Endothelial cell of umbilical vein (primary cell): ENCODE data around the gene C17orf100. TPM values are rescaled to one million over a fixed set of nuclear protein-coding genes. Genes with fewer than 3 reads are reported as not detected.

Experiments used
- BruUV-seq: library from RNA; stranded (reverse); fragments of 400-500 nt; replicated peaks from 2 replicates; lab custom pipeline; 2021; lab: Mats Ljungman, UMichigan
- CTCF ChIA-PET: fragments of 300-600, 350-600 bp; sonication (Branson Sonifier 250); formaldehyde crosslinking; loops from one replicate; lab custom pipeline; 2021; ENCODE audit warnings: antibody characterized with exemption, inconsistent platforms; lab: Charles Lee
- POLR2A ChIA-PET: fragments of 300-600, 350-600 bp; sonication (Branson Sonifier 250); formaldehyde crosslinking; loops from one replicate; lab custom pipeline; 2021; ENCODE audit warnings: antibody characterized with exemption, inconsistent platforms; lab: Charles Lee
- DNase-seq: peaks from one replicate; pipeline ENCODE4 v3.0.0-alpha.2; 2011; ENCODE audit warnings: low read depth, low spot score
- FAIRE-seq: peaks from 2 replicates; lab custom pipeline; 2011; peaks lifted over from hg19 to GRCh38; lab: Jason Lieb, UNC
- H2AFZ ChIP-seq: 2 replicates; pipeline ENCODE4 v1.6.0; 2012; ENCODE audit warnings: low read depth, low read length, control low read depth, inconsistent platforms
- H3K27ac ChIP-seq: 2 replicates; pipeline ENCODE4 v1.5.1; 2011; ENCODE audit warnings: low read depth, mild to moderate bottlenecking, control low read depth, low read length, moderate library complexity; ENCODE audit not compliant: insufficient read depth
- H3K27me3 ChIP-seq, 2 experiments: 2 replicates each; pipeline versions ENCODE4 v1.6.0 to v1.6.1; 2011; ENCODE audit warnings: low read length in 2 of 2, mixed read lengths in 1 of 2; ENCODE audit not compliant: control insufficient read depth in 2 of 2, insufficient read depth in 2 of 2
- H3K36me3 ChIP-seq, 2 experiments: 2 replicates in 1 of 2; 3 replicates in 1 of 2; pipeline ENCODE4 v1.5.1; 2011; ENCODE audit warnings: low read length in 2 of 2, mild to moderate bottlenecking in 1 of 2, moderate library complexity in 1 of 2; ENCODE audit not compliant: control insufficient read depth in 2 of 2, insufficient read depth in 2 of 2; ENCODE audit errors: extremely low read depth in 1 of 2
- H3K4me1 ChIP-seq: 3 replicates; pipeline ENCODE4 v1.5.1; 2011; ENCODE audit warnings: mild to moderate bottlenecking, low read length; ENCODE audit not compliant: control insufficient read depth, insufficient read depth; ENCODE audit errors: extremely low read depth
- H3K4me2 ChIP-seq: 2 replicates; pipeline ENCODE4 v1.6.1; 2011; ENCODE audit warnings: low read length, control low read depth, mixed read lengths; ENCODE audit not compliant: insufficient read depth
- H3K4me3 ChIP-seq, 3 experiments: fragments of 200-600 bp in 1 of 3; sonication (generic), shearing (Covaris generic) in 1 of 3; replicated peaks in 1 of 3; 2 replicates each; pipeline ENCODE4 v1.5.1; 2011 to 2016; ENCODE audit warnings: control low read depth in 3 of 3, low read length in 3 of 3, mild to moderate bottlenecking in 2 of 3, inconsistent platforms in 1 of 3, low read depth in 1 of 3, moderate library complexity in 1 of 3; ENCODE audit not compliant: insufficient read depth in 1 of 3
- H3K79me2 ChIP-seq: 2 replicates; pipeline ENCODE4 v1.6.0; 2012; ENCODE audit warnings: low read length, inconsistent platforms; ENCODE audit not compliant: control insufficient read depth, insufficient read depth
- H3K9ac ChIP-seq: replicated peaks from 2 replicates; pipeline ENCODE3; 2011; ENCODE audit warnings: low read length, control low read depth; ENCODE audit not compliant: insufficient read depth; ENCODE audit errors: extremely low read depth
- H3K9me1 ChIP-seq: replicated peaks from 3 replicates; pipeline ENCODE4 v1.6.0; 2011; ENCODE audit warnings: mild to moderate bottlenecking, low read length; ENCODE audit not compliant: control insufficient read depth, insufficient read depth; ENCODE audit errors: extremely low read depth
- H3K9me3 ChIP-seq: replicated peaks from 2 replicates; pipeline ENCODE4 v1.5.1; 2012; ENCODE audit warnings: low read length, inconsistent platforms; ENCODE audit not compliant: control insufficient read depth, insufficient read depth
- H4K20me1 ChIP-seq: replicated peaks from 2 replicates; pipeline ENCODE3; 2011; ENCODE audit warnings: mild to moderate bottlenecking, low read length; ENCODE audit not compliant: control insufficient read depth, insufficient read depth; ENCODE audit errors: extremely low read depth
- CTCF ChIP-seq, 2 donors: IDR thresholded peaks; 1 replicate in 1 of 2; 2 replicates in 1 of 2; pipeline ENCODE4 v1.5.1; 2011; ENCODE audit warnings: low read length in 2 of 2, mild to moderate bottlenecking in 2 of 2, moderate library complexity in 2 of 2, control low read depth in 1 of 2, inconsistent platforms in 1 of 2, low read depth in 1 of 2; ENCODE audit not compliant: insufficient read depth in 1 of 2; ENCODE audit errors: extremely low read depth in 1 of 2
- EZH2 ChIP-seq: IDR thresholded peaks from 2 replicates; pipeline ENCODE4 v1.6.1; 2012; ENCODE audit warnings: borderline replicate concordance, low read depth, mild to moderate bottlenecking, moderate library complexity, low read length, inconsistent platforms; ENCODE audit not compliant: severe bottlenecking
- FOS ChIP-seq: IDR thresholded peaks from 2 replicates; pipeline ENCODE4 v1.6.1; 2011; ENCODE audit warnings: mild to moderate bottlenecking, low read length, moderate library complexity, borderline replicate concordance; ENCODE audit not compliant: insufficient read depth
- GATA2 ChIP-seq: IDR thresholded peaks from 2 replicates; pipeline ENCODE4 v1.7.0; 2011; ENCODE audit warnings: low read depth, mild to moderate bottlenecking, moderate library complexity, mixed read lengths, low read length; ENCODE audit not compliant: insufficient read length, insufficient read depth
- JUN ChIP-seq: IDR thresholded peaks from 2 replicates; pipeline ENCODE4 v1.6.1; 2011; ENCODE audit warnings: borderline replicate concordance, low read depth; ENCODE audit not compliant: insufficient read length, insufficient read depth
- MAX ChIP-seq: IDR thresholded peaks from 2 replicates; pipeline ENCODE4 v1.6.1; 2011; ENCODE audit not compliant: insufficient read depth, insufficient read length
- MYC ChIP-seq: IDR thresholded peaks from one replicate; pipeline ENCODE4 v1.6.1; 2011; ENCODE audit warnings: mild to moderate bottlenecking, low read depth, low read length
- POLR2A ChIP-seq: IDR thresholded peaks from 2 replicates; pipeline ENCODE4 v1.6.1; 2012; ENCODE audit warnings: low read depth, mild to moderate bottlenecking, control low read depth, low read length
- POLR2AphosphoS5 ChIP-seq: IDR thresholded peaks from 2 replicates; pipeline ENCODE4 v1.6.1; 2012; ENCODE audit warnings: low read depth, mild to moderate bottlenecking, control low read depth, low read length, moderate library complexity; ENCODE audit not compliant: insufficient read depth
- dilution Hi-C: fragments of 300-500 bp; cut with MboI; formaldehyde crosslinking; loops from one replicate; pipeline ENCODE4 v1.15.0; 2019; ENCODE audit warnings: low sequenced_read_pairs; ENCODE audit not compliant: extremely low pct_ligation_motif_present
- intact Hi-C: fragments of 100-400 bp; cut with micrococcal nuclease; formaldehyde crosslinking; loops from one replicate; pipeline ENCODE4 v1.10.0; 2022
- polyA plus RNA-seq, 4 experiments: library from polyadenylated mRNA; depleted of rRNA in 3 of 4; stranded (reverse) in 3 of 4; unstranded in 1 of 4; fragments of >200 nt; gene quantifications; 2 replicates each; pipeline versions ENCODE4 v1.2.1 to v1.2.3, GENCODE V29; 2011 to 2012; ENCODE audit warnings: missing spikeins in 1 of 4
- total RNA-seq: library from RNA; stranded (reverse); gene quantifications from 2 replicates; pipeline ENCODE4 v1.2.3, GENCODE V29; 2021

The C17orf100 gene
- total and polyA plus RNA-seq, 2 donors (not counting 3 experiments of a cell fraction or from before 2014, with no cell fraction given), result 0.99 to 1.4 TPM

- Histone ChIP-seq H4K20me1 (no peaks in the 10 kb centered on the region), H3K9me1 (no peaks in the 10 kb centered on the region), H2AFZ (no peak overlapping the region), H3K27ac (no peak overlapping the region), H3K27me3 (peaks cover 0 to 3% of the 10 kb centered on the region in 2 experiments), H3K4me2 (no peak overlapping the region), H3K79me2 (no peaks in the 10 kb centered on the region), H3K9ac (no peak overlapping the region), H3K4me1 (no peaks in the 10 kb centered on the region), H3K4me3 (no peak overlapping the region), H3K9me3 (no peaks in the 10 kb centered on the region), H3K36me3 (no peaks in the 10 kb centered on the region)
- dilution Hi-C loops (no loop called here), intact Hi-C loops (no loop called here)
- POLR2A ChIA-PET, result no interaction called here
- DNase-seq (no peak), FAIRE-seq (no peak)
- CTCF ChIA-PET, result interaction anchor here (1.2 to 1.3 kb wide), 3 partner anchors 16 to 159 kb away, joined by 5 to 7 read pairs (median 6); no protein-coding TSS in a partner anchor
- BruUV-seq, result no TSS peak
- TF ChIP-seq POLR2A, result no peak
- TF ChIP-seq MAX, result no peak
- TF ChIP-seq FOS, result no peak
- TF ChIP-seq POLR2AphosphoS5, result no peak
- TF ChIP-seq GATA2, result no peak
Measured at GRCh38 chr17:6683730-6684459, 32.3 kb downstream of the C17orf100 start.

- Histone ChIP-seq H3K27me3 (peaks cover 0 to 3% of the 10 kb centered on the region in 2 experiments), H3K4me2 (no peak overlapping the region), H3K79me2 (no peaks in the 10 kb centered on the region), H2AFZ (no peak overlapping the region), H3K9ac (no peak overlapping the region), H3K9me1 (no peaks in the 10 kb centered on the region), H4K20me1 (no peaks in the 10 kb centered on the region), H3K9me3 (no peaks in the 10 kb centered on the region), H3K4me1 (no peaks in the 10 kb centered on the region), H3K36me3 (no peaks in the 10 kb centered on the region), H3K27ac (no peak overlapping the region), H3K4me3 (no peak overlapping the region)
- BruUV-seq, result no TSS peak
- ChIA-PET POLR2A (no interaction called here), CTCF (interaction anchor here (1.2 to 1.3 kb wide), 3 partner anchors 16 to 159 kb away, joined by 5 to 7 read pairs (median 6); no protein-coding TSS in a partner anchor)
- intact Hi-C loops (no loop called here), dilution Hi-C loops (no loop called here)
- no peak for DNase-seq
- TF ChIP-seq CTCF (IDR thresholded peaks at IDR 0.05; ENCODE audit: extremely low read depth in 1 of 2, insufficient read depth in 1 of 2, low read depth in 1 of 2, low read length in 2 of 2) (no peak), MYC (no peak), EZH2 (no peak), POLR2A (no peak), POLR2AphosphoS5 (no peak), JUN (no peak), GATA2 (no peak), FOS (no peak), MAX (no peak)
- FAIRE-seq, result no peak
Measured at GRCh38 chr17:6684460-6684783, 32.9 kb downstream of the C17orf100 start.
